HG02571 (cell line): ENCODE data around the gene TFF2.

Experiments
- ATAC-seq: cut with Tn5 transposase; IDR thresholded peaks from one replicate; pipeline ENCODE4 v1.9.1; 2021; ENCODE audit warnings: mild to moderate bottlenecking, moderate library complexity; ENCODE audit not compliant: unreplicated experiment

The TFF2 gene

GRCh38 chr21:42308161-42308913 is 42.5 kb downstream of the TFF2 start:
- no peak for ATAC-seq

GRCh38 chr21:42307106-42307505 is 43.7 kb downstream of the TFF2 start:
- no peak for ATAC-seq

GRCh38 chr21:42306366-42307035 is 44.3 kb downstream of the TFF2 start:
- ATAC-seq = no peak

DNA sequence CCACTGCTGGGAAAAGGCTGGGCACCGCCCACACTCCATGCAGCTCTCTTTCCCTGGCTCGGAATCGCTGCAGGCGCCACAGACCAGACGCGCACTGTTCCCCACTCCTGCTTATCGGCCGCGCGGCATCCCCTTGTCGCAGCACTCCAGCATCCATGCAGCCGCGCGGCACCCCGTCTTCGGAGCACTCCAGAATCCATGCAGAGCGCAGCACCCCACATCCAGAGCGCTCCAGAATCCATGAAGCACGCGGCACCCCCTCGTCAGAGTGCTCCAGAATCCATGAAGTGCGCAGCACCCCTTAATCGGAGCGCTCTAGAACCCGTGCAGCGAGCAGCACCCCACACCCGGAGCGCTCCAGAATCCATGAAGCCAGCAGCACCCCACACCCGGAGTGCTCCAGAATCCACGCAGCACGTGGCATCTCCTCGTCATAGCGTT is 45.1 kb downstream of the TFF2 start:
- no peak for ATAC-seq

- ATAC-seq = no peak
Measured at GRCh38 chr21:42304556-42305454, 46.0 kb downstream of the TFF2 start.

GRCh38 chr21:42303443-42303842 is 47.4 kb downstream of the TFF2 start:
- ATAC-seq = no peak

DNA sequence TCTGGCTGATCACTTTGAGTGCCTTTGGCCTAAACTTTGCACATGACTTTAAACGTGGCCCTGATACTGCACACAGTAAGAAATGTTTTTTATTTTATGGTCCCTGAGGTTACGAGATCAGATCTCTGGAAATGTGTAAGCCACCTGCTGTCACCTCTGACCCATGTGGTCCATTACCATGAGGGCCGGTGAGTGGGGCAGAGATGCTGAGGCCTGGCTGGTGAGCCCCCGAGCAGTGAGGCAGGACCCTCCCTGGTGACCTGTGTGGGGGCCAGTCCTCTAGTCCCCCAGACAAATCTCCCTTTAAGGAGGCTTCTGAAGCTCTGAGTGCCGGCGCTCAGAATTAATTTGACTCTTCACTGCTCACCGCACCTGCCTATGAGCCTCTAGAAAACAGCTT is 48.0 kb downstream of the TFF2 start:
- no peak for ATAC-seq

DNA sequence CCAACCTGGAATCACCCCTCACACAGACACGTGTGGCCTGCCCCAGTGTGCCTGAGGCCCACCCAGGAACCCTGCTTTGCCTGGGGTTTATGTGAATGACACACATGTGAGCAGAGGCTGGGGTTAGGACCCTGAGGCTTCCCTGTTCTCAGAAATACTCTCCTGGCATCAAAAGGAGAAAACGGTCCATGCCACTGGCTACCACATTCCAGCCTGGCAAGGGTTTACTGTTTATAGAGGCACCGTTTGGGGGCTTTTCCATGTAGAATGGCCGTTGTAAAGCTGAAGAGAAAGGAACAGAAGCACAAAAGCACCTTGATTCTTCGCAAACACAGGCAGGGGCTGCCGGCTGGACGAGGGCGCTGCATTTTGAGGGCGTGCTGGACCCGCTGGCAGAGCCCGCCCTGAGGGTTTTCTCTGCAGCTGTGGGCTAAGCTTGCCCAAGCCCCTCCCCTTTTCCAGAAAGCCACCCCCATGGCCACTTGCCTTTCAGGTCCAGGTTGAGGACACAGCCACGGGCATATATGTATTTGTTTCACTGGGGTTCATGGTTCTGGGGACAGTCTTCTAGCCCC is 48.6 kb downstream of the TFF2 start:
- no peak for ATAC-seq

GRCh38 chr21:42301371-42302075 is 49.3 kb downstream of the TFF2 start:
- no peak for ATAC-seq

DNA sequence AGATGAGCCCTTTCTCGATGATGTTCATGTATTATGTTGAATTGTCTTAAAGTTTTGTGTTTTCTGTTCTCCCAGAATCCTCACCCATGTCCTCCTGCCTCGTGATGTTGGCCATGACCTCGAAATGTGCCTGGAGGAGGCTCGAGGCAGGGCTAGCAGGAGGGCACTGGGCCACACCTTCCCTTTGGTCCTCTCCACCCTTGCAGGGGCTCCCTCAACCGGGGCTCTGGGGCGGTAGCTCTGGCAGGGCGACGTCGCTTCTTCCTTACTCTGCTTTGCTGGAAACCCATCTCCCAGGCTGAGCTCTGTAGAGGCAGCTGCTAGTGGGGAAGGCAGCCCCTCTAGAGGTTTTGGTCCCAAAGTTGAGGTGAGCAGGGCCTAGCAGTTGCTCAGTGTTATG is 49.8 kb downstream of the TFF2 start:
- no peak for ATAC-seq

DNA sequence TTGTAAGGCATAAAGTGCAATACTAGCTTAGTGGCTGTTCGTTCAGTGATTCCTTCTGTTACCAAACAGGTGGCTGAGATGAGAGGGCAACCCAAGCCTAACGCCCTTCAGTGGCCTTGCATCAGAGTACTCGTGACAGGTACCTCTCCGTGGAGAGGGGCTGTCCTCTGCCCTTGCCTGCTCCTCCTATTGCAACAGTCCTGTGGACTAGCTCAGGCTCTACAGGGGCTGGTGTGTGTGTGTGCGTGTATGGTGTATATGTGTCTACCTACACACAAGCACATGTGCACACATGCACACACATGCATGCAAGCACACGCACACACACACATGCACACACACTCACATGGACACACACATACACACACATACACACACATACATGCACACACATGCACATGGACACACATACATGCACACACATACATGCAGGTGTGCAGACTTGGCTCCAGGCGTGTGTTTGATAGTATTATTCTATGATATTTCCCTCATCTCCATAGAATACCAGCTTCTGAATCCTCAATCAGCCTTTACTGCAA is 50.7 kb downstream of the TFF2 start:
- ATAC-seq = no peak

- ATAC-seq = no peak
Measured at GRCh38 chr21:42299324-42300044, 51.3 kb downstream of the TFF2 start.

- ATAC-seq = no peak
Measured at GRCh38 chr21:42298657-42299056, 52.1 kb downstream of the TFF2 start.

GRCh38 chr21:42298237-42298636 is 52.6 kb downstream of the TFF2 start:
- ATAC-seq = no peak

DNA sequence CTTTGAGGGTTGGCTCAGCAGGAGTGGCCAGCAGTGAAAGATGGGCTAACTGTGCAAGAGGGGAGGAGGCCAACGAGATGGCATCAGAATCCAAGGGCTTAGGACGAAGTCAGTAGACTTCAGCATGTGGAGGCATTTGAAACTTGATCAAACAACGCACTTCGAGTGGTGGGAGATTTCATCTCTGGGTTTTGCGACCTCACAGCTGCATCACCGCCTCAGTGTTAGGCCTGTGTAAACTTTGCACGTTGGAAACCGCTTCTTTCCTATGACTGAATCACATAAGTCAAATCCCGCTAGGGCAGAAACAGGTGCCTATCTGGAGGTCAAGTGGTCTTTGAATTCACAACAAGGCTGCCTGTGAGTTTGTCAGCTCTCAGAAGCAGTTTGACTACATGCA is 53.4 kb downstream of the TFF2 start:
- no peak for ATAC-seq

- no peak for ATAC-seq
Measured at GRCh38 chr21:42296501-42296900, 54.3 kb downstream of the TFF2 start.
